Ishikawa (cell line): ENCODE data around the gene NHS.

Experiments
- CEBPB ChIP-seq: IDR thresholded peaks from 2 replicates; pipeline ENCODE4 v1.6.1; 2012
- CREB1 ChIP-seq: IDR thresholded peaks from 2 replicates; pipeline ENCODE4 v1.6.1; 2012; ENCODE audit warnings: low read depth
- EGR1 ChIP-seq: IDR thresholded peaks from 2 replicates; pipeline ENCODE4 v1.6.1; 2012
- EP300 ChIP-seq: IDR thresholded peaks from 2 replicates; pipeline ENCODE4 v1.6.1; 2012; ENCODE audit warnings: borderline replicate concordance
- FOXM1 ChIP-seq: IDR thresholded peaks from 2 replicates; pipeline ENCODE4 v1.6.1; 2012; ENCODE audit warnings: low read depth, borderline replicate concordance
- MAX ChIP-seq: IDR thresholded peaks from 2 replicates; pipeline ENCODE4 v1.6.1; 2012
- NFIC ChIP-seq: IDR thresholded peaks from 2 replicates; pipeline ENCODE4 v1.6.1; 2012
- RAD21 ChIP-seq: IDR thresholded peaks from 2 replicates; pipeline ENCODE4 v1.6.1; 2012; ENCODE audit warnings: low read depth
- REST ChIP-seq: IDR thresholded peaks from 2 replicates; pipeline ENCODE4 v1.6.1; 2012; ENCODE audit warnings: low read depth, mild to moderate bottlenecking
- TAF1 ChIP-seq: IDR thresholded peaks from 2 replicates; pipeline ENCODE4 v1.6.1; 2012; ENCODE audit warnings: low read depth, mild to moderate bottlenecking
- TCF12 ChIP-seq: IDR thresholded peaks from 2 replicates; pipeline ENCODE4 v1.6.1; 2012; ENCODE audit warnings: low read depth
- TEAD4 ChIP-seq: IDR thresholded peaks from 2 replicates; pipeline ENCODE4 v1.6.1; 2012
- USF1 ChIP-seq: IDR thresholded peaks from 2 replicates; pipeline ENCODE4 v1.6.1; 2012
- YY1 ChIP-seq: IDR thresholded peaks from 2 replicates; pipeline ENCODE4 v1.6.1; 2012; ENCODE audit warnings: low read depth
- ZBTB7A ChIP-seq: IDR thresholded peaks from 2 replicates; pipeline ENCODE4 v1.6.1; 2012; ENCODE audit warnings: low read depth

Gene NHS

GRCh38 chrX:17441965-17442364 lies 67.0 kb downstream of the NHS start:
- no peak for TF ChIP-seq REST
- TF ChIP-seq NFIC: no peak
- TF ChIP-seq EP300: no peak
- TF ChIP-seq TEAD4: no peak
- no peak for TF ChIP-seq TAF1
- TF ChIP-seq ZBTB7A: no peak
- TF ChIP-seq CEBPB: no peak
- TF ChIP-seq CREB1: no peak
- no peak for TF ChIP-seq FOXM1
- no peak for TF ChIP-seq EGR1
- TF ChIP-seq YY1: no peak
- TF ChIP-seq TCF12: no peak
- TF ChIP-seq MAX: no peak
- TF ChIP-seq RAD21: no peak
- no peak for TF ChIP-seq USF1

GRCh38 chrX:17442898-17443297 lies 67.9 kb downstream of the NHS start:
- TF ChIP-seq EGR1 (no peak), TEAD4 (no peak), TAF1 (no peak), REST (no peak), CREB1 (no peak), CEBPB (no peak), EP300 (no peak), FOXM1 (no peak), TCF12 (no peak), ZBTB7A (no peak), MAX (no peak), NFIC (no peak), YY1 (no peak), RAD21 (no peak), USF1 (no peak)

- no peak for TF ChIP-seq EP300
- TF ChIP-seq CEBPB: no peak
- no peak for TF ChIP-seq ZBTB7A
- no peak for TF ChIP-seq TEAD4
- no peak for TF ChIP-seq TAF1
- TF ChIP-seq EGR1: no peak
- TF ChIP-seq FOXM1: no peak
- no peak for TF ChIP-seq USF1
- TF ChIP-seq RAD21: no peak
- no peak for TF ChIP-seq REST
- TF ChIP-seq MAX: no peak
- no peak for TF ChIP-seq YY1
- TF ChIP-seq CREB1: no peak
- no peak for TF ChIP-seq TCF12
- TF ChIP-seq NFIC: no peak
Measured at GRCh38 chrX:17443556-17443955, 68.6 kb downstream of the NHS start.

GRCh38 chrX:17448188-17448587 lies 73.2 kb downstream of the NHS start:
- TF ChIP-seq MAX (no peak), RAD21 (no peak), FOXM1 (no peak), TAF1 (no peak), YY1 (no peak), EGR1 (no peak), USF1 (no peak), ZBTB7A (no peak), REST (no peak), EP300 (no peak), TCF12 (no peak), CREB1 (no peak), CEBPB (no peak), TEAD4 (no peak)
